HG03442 (cell line): ENCODE data around the gene CETN1.

Experiments
- ATAC-seq: cut with Tn5 transposase; IDR thresholded peaks from one replicate; pipeline ENCODE4 v1.9.1; 2021; ENCODE audit warnings: mild to moderate bottlenecking, moderate library complexity; ENCODE audit not compliant: unreplicated experiment

The CETN1 gene

DNA sequence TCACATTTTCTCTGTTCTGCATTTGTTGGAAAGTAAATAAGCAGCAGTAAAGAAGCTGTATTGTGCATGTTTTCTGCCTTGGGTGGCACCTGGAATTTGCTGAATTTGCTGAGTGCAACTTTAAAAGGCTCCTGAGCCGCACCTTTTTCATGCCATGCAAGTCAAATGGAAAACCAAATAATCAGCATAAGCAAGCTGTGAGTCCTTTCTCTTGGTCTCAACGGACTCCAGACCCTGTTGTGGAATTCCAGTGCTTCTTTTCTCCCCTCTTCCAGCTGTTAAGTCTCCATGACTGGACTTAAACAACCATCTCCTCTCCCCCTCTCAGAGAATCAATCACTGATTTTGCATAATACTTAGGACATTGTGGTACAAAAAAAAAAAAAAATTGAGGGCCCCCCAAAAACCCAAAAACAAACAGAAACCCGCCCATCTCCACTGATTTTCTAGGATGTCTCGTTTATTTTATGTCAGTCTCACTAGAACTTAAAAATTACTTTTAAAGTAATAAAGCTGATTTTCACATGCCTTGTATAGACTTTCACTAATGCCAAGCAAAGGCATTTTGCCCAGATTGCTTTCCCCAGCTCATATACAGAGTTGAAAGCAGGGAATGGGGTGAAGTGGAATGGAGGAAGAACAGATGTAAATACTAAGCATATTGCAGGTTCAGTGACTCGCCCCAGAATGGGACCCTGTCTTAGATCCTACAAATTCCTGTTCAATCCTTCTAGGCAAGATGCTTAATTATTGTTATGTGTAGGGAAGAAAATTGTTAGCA lies 5.1 kb upstream of the CETN1 start:
- no peak for ATAC-seq

GRCh38 chr18:576924-577323 lies 3.3 kb upstream of the CETN1 start:
- ATAC-seq: no peak

DNA sequence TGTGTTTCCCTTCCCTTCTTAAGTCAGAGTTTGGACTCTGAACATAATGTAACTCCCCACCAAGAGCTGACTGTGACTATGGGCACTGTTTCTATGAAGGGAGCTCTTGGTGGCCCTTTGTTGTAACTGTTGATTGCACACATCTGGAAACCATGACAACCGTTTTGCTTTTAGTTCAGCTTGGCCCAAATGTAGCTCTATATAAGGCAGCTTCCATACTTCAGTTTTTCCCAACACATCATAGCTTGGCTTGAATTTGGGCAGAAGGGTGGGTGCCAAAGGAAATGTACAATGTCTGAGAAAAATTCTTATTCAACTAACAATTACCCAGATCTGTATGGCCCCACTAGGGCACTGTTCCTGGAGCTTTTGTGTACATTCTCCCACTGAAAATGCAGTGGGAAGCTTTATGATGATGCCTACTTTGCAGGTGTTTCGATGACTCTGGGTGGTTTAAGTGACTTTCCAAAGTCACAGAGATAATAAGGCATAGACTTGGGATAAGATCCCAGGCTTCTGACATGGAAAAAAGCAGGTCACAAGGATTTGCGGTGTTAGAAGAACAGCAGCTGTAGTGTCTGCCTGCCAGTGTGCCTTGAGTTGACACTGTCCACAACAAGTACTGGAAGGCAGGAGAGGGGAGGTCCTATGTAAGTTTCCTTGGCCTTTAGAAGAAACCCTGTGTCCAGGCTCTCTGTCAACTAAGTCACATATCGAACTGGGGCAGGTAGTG lies 2.4 kb upstream of the CETN1 start:
- ATAC-seq: no peak

- no peak for ATAC-seq
These were observed 942 bp upstream of the CETN1 start for GRCh38 chr18:579238-579637.

DNA sequence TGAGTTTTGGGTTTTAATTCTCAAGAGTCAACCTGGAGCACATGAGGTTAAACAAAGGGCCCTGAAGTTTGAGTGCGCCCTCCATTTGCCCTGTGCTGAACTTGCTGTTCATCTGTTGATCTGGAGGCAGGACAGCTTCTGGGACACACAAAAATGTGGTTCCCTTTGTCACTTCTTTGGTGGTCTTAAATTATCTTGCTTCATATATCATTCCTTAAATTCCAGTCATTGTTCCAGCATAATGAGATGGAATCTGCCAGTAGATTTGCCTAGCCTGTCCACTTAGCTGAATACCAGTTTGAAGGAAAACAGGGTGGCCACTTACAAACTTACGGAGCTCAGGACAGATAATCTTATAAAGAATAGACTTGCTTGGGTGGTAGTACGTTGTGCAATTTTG lies 916 bp downstream of the CETN1 start:
- ATAC-seq: no peak

DNA sequence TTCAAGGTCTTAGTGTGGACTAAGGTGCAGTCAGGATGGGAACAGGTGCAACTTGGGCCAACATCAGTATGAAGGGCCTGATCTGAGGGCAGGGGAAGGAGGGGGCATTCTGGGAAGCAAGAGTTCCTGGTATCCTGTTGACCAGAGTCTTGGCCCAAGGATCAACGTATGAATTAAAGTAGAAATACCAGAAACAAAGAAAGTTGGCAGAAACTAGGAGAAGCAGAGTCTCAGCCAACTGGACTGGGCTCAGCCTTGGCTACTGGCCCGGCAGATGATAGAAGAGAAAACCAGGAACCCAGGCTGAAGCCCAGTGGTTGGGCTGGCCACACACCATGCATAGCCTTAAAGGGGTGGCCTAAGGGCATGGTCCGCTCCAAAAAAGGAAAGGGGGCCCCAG lies 2.3 kb downstream of the CETN1 start:
- ATAC-seq: no peak

GRCh38 chr18:595068-595467 lies 14.9 kb downstream of the CETN1 start:
- no peak for ATAC-seq

DNA sequence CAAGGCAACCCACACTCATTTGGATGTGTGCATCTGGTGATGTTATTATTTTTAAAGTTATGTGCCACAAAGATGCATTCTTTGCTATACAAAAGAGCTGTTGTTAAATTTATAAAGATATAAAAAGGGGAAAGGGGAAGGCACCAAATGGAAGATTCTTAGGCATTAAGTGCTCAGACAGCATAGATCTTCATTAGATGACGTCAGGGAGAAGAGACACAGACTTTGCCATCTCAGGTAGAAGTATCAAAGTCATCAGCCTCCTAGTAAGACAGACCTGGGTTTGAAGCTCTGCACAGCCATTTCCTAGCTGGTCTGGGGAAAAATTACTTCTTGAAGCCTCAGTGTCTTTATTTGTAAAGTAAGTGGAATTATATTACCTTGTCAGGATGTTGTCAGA lies 15.4 kb downstream of the CETN1 start:
- ATAC-seq: no peak

DNA sequence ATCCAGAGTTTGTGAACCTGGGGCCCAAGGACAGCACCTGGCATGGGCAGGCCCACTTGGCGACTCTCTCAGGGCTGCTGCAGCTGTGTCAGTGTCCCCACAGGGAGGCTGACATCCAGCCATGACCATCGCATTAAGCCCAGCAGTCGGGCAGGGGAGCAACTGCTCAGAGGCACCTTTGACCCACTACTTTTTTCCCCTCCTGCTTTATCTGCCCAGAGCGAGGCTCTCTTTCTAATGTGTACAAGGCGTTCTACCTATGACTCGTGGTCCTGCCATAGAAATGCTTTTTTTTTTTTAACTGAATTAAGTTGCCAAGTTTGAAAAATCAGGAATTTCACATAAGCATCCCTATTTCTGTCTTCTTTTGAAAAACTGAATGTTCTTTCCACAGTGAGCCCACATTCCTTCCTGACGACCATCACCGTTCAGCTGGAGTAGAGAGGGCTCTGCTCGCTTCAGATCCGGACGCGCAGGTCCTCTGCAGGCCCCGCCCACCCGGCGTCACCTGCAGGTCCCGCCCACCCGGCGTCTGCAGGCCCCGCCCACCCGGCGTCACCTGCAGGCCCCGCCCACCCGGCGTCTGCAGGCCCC lies 16.2 kb downstream of the CETN1 start:
- peak; percentile 66 for ATAC-seq

GRCh38 chr18:598124-598589 lies 18.0 kb downstream of the CETN1 start:
- ATAC-seq: no peak

DNA sequence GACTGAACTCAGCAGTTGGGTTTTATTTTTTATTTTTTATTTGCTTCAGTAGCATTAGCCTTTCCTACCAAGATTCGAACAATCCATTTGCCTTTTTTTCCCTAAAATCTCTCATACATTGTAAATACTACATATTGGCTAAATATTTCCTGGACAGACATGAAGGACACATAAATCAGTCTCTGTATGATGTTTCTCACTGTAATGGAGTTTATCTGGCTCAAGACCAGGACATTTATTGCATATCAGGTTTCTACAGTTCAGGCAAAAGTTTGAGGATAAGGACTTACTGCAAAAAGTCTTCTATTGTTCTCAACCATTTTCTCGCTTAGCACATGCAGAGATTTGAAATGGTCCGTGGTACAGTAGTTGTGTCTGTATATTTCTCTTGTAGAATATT lies 19.9 kb downstream of the CETN1 start:
- no peak for ATAC-seq

GRCh38 chr18:604771-605170 lies 24.6 kb downstream of the CETN1 start:
- ATAC-seq: no peak

GRCh38 chr18:607930-608329 lies 27.8 kb downstream of the CETN1 start:
- ATAC-seq: peak; percentile 57

GRCh38 chr18:610214-610928 lies 30.2 kb downstream of the CETN1 start:
- no peak for ATAC-seq

- ATAC-seq: no peak
These were observed 32.0 kb downstream of the CETN1 start for GRCh38 chr18:612156-612555.

GRCh38 chr18:614193-614592 lies 34.0 kb downstream of the CETN1 start:
- ATAC-seq: no peak

DNA sequence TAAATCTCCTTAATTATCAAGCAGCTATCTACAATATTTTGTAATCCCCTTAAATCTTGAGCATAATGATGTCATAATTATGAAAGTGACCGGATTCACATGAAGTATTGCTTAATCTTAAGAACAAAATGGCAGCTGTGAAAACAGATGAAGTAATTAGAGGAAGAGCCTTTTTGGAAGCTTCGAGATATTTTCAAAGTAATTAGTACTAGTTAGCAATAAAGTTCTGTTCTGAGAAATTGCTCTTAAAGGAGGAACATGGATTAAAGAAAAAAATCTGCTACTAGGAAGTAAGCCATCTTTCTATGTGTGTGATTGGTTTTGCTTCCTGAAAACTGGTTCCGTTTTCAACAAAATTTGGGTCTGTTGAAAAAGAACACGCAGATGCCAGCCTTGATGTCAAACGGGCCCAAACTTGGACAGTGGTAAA lies 34.9 kb downstream of the CETN1 start:
- no peak for ATAC-seq

GRCh38 chr18:615773-616172 lies 35.6 kb downstream of the CETN1 start:
- ATAC-seq: no peak

- ATAC-seq: no peak
These were observed 36.3 kb downstream of the CETN1 start for GRCh38 chr18:616380-616995.

GRCh38 chr18:617970-618504 lies 37.9 kb downstream of the CETN1 start:
- no peak for ATAC-seq

DNA sequence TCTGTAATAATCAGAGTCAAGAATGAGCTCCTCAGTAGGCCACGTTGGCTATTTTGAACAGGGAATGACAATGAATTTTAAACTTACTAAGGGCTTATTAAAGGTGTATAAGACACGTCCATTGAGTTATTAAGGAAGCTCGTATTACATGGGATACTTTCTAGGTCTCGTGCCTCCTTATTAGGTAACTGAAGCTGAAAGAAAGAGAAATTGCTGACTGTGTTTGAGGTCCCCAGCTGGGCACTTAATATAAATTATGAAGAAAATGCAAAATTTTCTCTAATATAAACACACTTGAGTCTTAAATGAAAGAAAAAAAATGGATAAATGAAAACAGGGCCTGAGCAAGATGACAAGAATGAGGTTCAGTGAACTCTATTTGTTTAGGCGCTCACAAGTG lies 38.4 kb downstream of the CETN1 start:
- ATAC-seq: no peak
